Activated CD4-positive, alpha-beta T cell treated with anti-CD3 and anti-CD28 coated beads, Interleukin-2, Interleukin-6, amounts not matched to agents 100 ng/mL and 50 ng/mL, durations not matched to agents 16 hours and 8 hours (primary cell): ENCODE data around the gene GLB1L.
"Not testable (repeated sequence)": the region's sequence is repeated elsewhere in the genome, so short reads cannot be mapped to it uniquely, and the experiment has no call there.

Experiments used
- DNase-seq: peaks from one replicate; pipeline ENCODE4 v3.0.0-alpha.2; 2020

Gene GLB1L

DNA sequence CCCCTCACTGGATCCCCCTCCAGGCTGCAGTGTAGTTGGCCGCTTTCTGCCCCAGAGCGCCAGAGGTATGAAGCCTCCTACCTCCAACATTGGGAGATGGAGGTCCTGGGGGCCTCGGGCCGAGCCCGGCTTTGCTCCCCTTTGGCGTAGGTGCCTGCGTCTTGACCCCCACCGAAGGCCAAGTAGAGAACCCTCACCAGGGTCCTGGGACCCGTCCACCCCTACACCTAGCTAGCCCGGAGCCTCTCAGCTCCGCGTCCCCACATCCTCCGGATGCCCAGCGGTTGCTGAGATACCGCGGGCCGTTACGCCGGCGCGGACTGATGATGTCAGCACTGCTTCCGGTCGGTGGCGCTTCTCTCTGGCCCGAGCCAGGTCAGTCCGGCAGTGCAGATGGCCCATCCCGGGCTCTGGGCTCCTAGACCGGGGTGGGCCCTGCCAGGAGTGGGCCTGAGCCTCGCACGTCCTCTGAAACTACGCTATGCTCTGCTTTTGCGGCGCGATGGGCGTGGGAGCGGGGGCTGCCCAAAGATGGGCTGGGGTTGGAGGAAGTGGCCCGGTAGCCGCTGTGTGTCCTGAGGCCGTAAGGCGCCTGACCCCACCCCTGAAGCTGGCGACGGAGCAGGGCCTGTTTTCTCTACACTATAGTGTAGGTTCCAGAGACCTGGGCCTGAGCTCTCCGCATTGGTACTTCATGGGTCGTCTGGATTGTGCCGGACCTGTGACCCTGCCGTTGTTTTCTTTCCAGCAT lies at the start of gene GLB1L, which contains the start of gene STK16:
GLB1L (minus strand) TSS at position 297 of the 751 bp plus-strand sequence. CDS start 1,871 bp downstream, outside the sequence.
STK16 (plus strand) TSS at position 332 of the 751 bp plus-strand sequence. CDS start 521 bp downstream, outside the sequence.
- peak; percentile 94 for DNase-seq

DNA sequence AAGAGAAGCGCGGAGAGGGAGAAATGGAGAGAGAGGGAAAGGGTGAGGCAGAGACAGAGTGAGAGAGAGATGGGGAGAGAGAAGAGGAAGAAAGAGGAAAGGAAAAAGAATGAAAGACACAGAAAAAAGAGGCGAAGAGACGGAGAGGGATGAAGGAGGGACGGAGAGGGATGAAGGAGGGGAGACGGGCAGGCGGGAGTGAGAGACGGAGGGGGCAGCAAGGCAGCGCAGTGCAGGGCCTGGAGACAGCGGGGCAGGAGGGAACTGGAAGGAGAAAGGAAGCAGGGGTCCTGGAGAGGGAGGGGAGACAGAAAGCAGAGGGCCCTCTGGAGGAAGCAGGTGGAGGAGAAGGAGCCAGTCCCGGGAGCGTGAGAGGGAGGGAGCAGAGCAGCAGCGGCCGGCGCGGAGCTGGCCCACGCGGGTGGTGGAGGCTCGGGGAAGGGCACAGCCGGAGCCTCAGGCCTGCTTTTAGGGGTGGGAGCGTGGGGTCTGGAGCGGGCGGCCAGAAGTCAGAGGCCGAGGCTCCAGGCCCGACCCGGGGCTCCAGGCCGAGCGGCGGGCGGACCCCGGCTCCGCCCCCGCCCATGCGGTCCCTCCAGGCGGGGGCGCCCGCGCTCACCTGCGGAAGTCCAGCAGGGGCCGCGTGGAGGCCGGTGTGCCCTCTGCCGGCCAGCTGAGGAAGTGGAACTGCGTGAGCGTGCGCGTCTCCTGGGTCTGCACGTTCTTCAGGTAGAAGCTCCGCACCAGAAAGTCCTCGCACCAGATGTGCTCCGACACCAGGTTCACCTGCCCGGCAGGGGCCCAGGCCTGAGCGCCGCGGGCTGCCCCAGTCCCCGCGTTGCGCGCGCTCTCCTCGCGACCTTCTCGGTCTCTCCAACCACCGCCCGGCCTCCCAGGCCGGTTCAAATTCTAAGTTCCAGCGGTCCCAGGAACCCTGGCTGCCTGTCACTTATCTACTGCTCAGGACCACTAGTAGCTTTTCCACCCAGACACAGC lies 49.4 kb upstream of the GLB1L start:
- peak; percentile 93 for DNase-seq

DNA sequence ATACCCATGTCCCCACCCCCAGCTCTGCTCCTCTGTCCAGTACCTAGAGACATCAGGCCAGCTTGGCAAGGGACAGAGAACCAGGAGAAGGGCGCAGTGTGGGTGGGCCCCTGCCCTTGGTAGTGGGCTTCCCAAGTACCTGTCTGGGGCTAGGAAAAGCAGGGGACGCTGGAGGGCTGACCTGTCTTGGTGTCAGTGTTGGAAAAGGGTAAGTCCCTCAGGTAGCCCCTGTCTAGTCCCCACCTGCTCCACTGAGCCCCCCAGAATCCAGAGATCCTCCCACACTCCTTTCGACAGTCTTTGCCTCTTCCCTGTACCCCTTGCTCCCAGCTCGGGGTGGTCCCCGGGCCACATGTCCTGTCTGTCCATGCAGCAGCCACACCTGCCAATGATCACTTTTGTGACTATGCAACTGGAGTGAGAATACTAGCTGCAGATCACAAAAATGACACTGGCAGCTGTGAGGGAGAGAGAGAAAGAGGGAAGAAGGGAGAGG lies 48.5 kb upstream of the GLB1L start:
- DNase-seq: no peak

DNA sequence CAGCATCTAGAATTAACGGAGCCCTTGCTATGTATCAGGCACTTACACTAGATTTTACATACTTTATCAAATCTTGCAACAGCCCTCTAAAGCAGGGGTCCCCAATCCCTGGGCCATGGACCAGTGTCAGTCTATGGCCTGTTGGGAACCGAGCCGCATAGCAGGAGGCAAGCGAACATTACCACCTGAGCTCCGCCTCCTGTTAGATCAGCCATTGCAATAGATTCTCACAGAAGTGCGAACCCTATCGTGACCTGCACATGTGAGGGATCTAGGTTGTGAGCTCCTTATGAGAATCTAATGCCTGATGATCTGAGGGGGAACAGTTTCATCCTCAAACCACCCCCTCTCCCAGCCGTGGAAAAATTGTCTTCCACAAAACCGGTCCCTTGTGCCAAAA lies 47.4 kb upstream of the GLB1L start:
- DNase-seq: no peak

DNA sequence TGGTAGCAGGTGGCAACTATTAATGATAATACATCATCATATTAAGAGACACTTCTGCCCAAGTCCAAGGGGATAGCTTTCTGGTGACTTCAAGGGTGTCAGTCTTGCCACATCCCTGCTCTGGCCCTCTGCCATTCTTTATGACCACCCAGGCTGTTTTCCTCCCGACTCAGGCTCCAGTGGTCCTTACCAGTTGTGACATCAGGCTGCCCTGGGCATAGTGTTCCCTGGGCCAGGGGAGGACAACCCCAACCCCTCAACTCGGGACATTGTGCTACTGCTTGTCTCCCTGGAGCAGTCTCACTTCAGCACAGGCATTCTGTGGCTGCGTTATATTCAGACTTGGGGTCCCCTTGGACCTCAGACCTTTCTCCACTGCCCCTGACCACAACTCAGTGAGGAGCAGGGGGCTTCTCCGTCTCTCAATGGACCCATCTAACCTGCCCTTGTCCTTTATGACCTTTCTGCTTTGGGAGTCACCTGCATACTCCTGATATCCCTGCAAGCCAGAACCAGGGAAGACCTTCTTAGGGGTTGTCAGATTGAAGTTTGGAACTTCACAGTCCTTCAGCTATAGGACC lies 46.8 kb upstream of the GLB1L start:
- DNase-seq: no peak

DNA sequence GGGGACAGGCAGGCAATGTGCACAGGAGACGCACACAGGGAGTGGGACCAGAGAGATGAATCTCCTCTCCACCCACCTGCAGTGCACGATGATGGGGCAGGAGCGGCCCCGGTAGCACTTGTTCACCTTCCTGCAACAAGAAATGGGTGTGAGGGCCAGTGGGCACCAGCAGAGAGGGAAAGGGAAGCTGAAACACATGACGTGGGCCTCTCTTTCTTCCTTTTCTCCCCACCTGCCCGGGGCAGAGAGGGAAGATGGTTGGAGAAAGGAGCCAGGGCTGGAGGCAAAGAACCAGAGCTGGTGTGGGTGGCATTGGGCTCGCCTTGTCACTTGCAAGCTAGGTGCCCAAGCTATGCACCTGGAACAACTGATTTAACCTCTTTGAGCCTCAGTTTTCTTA lies 46.1 kb upstream of the GLB1L start:
- DNase-seq: no peak

DNA sequence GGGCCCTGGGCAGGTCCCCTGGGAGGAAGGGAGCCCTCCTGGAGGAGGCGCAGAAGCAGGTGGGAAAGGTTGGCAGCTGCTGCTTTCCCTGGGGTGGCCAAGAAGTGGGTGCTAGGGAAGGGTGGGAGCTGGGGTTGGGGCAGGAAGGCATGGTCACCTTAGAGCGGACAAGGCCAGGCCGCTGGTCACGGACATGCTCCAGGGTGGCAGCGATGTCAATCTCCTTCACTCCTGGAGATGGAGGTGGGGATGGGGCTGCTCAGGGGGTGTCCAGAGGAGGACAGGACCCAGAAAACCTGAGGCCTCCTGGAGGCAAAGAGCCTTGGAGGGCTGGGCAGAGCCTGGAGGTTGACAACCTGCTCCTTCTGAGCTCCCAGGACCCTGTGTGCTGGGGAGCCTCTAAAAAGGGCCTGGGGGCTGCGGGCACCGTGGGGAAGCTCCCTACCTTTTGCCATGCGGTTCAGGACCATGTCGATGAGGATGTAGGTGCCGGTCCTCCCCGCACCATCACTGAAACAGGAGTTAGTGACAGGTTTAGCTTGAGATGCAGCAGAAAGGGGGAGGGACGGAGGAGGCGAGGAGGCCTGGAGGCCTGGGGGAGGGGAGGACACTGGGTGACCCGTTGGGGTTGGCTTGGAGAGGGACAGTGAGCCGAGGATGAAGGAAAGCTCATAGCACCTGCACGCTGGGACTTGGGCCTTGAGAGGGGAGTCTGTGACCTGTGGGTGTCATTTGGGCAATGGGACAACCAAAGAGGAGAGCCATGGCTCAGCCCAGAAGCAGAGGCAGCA lies 45.3 kb upstream of the GLB1L start:
- DNase-seq: no peak

DNA sequence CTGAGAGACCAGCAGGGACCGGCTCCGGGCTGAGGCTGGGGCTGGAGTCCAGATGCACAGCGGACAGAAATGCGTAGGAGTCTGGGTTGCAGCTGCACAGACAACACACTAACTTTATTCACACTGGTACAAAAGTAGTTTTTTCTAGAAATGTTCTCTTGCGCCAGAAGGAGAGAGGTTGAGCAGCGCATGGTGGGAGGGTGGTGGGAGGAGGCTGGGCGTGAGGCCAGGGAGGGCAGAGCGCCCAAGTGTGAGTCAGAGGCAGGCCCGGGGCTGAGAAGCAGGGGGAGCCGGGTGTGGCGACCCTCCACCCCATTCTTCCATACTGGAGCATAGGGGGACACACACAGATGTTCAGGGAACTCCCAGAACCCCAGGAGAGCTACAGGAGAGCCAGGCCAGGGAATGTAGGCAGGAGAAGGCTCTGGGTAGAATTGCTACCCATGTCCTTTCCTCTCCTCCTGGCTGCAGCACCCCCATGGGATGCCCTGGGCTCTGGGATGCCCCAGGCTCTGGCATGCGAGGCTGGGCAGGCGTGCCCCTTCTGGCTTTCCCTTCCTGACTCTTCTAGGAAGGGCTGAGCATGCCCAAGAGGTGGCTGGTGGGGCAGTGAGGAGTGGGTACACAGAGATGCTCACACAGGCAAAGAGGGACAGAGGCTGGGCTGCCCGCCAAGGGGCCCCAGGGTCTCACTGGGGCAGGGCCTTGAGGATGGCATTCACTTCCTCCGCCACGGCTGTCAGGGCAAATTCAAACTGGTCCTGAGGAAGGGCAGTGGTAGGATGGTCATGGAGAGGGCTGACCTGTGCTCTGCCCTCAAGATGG lies 44.5 kb upstream of the GLB1L start:
- no peak for DNase-seq

DNA sequence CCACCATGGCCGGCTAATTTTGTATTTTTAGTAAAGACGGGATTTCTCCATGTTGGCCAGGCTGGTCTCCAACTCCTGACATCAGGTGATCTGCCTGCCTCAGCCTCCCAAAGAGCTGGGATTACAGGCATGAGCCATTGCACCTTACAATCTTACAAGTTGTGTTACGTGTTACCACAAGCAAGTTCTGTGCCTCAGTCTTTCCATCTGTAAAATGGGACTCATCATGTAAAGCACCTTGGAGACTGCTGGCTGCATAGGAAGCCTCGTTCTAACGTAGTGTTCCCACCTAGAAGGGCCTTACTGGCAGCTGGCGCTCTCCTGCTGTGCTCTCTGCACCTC lies 43.9 kb upstream of the GLB1L start:
- no peak for DNase-seq

DNA sequence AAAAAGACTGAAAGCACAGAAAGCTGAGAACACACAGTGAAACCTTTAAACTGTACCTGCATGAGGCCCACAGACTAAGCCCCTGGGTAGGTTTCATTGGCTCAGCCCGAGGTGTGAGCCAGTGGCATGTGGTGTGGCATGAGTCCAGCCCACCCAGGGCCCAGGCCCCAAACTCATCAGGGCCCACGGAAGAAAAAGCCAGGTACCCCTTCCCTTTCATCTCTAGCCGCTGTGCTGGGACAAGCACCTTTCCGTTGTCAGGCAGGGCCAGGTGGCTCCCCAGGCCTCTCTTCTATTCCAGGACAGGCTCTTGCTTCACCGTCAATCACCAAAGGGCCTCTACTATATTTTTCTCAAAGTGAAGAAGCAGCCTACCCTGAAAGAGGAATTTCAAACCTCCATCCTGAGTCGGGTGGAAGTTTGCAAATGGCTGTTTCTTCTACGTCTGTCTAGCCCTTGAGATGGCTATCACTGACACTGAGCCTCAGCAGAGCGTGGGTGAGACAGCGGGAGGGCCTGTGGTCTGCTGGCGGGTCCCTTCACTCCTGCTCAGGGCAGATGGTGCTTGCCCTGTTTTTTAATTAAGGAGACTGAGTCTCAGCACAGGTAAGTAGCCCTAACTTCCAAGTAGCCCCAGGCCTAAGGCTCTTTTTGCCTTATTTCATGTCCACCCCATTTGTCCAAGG lies 42.5 kb upstream of the GLB1L start:
- DNase-seq: no peak

DNA sequence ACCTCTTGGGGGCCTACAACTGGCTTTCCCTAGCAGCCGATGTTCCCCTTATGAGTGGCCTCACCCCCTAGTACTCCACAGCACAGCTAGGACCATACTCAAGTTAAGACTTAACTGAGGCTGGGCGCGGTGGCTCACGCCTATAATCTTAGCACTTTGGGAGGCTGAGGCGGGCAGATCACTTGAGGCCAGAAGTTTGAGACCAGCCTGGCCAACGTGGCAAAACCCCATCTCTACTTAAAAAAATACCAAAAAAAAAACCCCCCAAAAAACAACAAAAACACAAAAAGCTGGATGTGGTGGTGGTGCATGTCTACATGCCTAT lies 41.8 kb upstream of the GLB1L start:
- DNase-seq: not testable (repeated sequence)

DNA sequence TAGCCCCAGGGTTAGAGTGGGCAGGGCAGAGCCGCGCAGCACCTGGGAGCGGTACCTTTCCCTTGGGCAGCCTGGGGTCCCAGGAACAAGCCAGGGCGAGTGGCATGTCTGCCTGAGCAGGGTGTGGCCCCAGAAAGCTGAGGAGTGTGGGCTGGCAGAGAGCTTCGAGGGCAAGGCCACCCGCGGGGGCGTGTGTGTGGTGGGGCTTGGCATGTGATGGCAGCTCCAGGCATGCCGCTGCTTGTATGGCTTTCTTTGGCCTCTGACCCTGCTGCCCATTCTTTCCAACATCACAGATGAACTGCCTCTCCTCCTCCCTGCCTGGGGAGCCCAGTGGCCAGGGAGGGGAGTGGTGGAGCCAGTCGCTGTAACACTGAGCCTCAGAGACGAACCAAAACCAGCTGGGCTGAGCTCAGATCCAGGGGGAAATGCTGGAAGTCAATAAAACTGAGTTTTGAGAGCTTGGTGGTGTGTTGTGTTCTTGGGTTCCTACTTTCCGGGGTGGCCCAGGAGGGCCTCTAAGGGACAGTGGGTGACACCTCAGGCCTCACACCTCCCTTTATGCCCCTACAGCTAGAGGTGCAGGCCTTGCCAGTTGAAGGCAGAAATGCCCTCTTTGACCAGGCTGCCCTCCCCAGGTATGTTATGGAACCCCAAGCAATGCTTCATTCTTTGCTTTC lies 41.3 kb upstream of the GLB1L start:
- no peak for DNase-seq

DNA sequence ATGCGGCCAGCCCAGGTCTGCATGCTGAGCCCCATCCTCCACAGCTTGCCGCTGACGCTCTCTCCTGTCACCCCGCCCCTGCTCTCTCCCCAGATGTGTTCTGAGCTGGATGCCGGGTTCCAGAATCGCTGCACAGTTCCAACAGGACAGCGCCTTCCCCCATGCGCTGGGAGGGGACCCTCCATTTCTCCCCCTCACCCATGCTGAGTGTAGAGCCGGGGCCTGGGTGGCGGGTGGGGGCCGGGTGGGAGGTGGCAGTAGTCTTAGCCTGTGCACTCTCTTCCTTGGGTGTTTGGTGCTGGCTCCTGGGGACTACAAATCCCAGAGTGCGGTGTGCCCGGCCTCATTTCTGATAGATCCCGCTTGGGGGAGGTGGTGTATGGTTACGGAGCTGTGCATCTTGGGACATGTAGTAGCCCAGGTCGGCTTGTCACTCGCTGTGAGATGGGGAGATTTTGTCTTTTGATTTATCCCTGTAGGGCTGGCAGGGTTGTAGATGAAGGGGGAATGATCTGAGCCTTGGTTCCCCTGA lies 40.7 kb upstream of the GLB1L start:
- DNase-seq: no peak

DNA sequence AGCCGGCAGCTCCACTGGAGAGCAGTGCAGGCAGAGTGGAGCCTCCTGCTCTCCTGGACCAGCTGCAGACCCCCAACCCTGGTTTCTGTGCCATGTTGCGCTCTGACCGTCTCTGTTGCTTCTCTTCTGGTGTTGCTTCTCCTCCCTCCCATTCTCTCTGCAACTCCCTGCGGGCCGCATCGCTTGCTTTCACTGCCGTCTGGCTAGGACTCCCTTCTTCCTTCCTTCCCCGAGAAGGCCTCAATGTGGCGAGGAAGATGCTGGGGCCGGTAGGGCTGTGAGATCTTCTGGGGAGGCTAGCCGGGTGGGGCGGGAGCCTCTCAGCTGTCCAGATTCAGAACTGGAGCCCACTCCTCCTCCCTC lies 40.1 kb upstream of the GLB1L start:
- DNase-seq: no peak

DNA sequence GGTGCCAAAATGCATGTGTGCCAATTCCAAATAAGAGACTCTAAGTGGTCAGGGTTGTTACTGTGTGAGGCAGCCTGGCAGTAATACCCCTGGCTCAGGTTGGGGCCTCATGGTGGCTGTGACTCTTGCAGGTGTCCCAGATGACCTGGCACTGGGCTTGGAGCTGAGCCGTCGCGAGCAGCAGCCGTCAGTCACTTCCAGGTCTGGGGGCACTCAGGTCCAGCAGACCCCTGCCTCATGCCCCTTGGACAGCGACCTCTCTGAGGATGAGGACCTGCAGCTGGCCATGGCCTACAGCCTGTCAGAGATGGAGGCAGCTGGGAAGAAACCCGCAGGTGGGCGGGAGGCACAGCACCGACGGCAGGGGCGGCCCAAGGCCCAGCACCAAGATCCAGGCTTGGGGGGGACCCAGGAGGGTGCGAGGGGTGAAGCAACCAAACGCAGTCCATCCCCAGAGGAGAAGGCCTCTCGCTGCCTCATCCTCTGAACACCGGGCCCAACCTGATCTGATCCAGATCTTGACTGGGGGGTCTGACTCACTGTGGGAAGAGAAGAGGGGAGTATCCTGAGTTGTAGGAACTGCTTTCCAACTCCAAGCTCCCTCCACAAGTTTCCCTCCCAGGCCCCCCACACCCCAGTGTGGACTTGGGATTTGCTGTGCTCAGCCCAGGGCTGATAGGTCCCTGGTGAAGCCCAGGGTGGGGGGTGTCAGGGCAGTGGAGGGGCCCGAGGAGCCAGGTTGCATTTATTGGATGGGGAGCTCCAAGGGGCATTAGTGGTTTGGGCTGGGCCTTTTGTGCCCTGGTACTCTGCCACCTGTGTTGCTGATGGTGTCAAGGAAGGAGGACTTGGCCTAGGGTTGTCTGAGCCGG lies 39.5 kb upstream of the GLB1L start:
- no peak for DNase-seq

DNA sequence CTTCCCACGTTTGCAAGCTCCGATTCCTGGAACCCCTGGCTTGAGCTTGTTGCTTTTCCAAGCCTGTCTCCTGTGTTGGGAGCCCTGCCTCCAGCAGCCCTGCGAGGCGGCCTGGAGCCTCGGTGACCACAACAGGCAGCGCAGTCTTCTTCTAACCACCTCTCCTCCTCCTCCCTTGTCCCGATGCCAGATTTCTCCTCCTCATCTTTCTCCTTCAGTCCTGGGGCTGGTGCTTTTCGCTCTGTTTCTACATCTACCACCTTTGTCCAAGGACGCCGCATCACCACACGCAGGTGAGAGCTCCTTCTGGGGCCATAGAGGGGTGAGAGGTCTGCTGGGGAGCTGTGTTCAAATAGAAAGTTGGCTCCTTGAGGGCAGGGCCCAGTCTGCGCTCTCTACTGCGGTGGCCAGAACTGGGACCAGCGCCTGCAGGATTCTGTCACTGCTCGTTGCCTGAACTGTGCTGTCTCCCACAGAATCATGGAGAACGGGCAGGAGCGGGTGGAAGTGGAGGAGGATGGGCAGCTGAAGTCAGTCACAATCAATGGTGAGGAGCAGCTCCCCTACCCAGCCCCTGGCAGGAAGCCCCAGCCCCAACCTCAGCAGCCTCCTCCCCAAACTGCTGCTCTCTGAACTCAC lies 37.8 kb upstream of the GLB1L start:
- DNase-seq: no peak

DNA sequence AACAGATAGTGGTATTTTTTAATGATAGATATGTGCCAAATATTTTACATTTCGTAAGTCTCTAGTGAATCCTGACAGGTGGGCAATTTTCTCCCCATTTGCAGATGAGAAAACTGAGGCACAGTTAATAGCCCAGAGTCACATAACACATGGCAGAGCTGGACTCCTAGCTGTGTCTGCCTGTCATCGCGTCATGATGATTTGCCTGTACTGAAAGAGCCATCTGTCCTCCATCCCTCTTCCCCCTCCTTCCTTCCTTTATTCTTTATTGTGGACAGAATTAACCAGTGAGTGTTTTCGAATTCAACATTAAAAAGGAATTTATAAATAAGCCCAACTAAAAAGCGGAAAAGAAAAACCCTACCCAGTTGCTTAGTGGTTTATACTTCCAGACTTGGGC lies 37.1 kb upstream of the GLB1L start:
- DNase-seq: no peak

DNA sequence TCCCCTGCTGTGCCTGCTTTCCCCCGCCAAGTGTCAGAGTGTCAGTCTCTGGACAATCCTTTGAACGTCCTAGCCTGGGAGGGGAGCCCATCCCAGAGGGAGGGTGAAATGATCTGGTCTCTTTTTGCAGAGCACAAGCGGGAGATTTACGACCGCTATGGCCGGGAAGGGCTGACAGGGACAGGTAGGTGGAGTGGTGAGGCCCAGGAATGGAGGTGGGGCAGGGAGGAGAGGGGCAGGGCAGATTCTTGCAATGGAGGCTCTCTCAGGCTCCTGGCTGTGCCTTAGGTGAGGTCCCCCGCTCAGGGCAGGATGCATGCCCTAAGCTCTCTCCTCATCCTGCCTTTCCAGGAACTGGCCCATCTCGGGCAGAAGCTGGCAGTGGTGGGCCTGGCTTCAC lies 36.3 kb upstream of the GLB1L start:
- DNase-seq: no peak

DNA sequence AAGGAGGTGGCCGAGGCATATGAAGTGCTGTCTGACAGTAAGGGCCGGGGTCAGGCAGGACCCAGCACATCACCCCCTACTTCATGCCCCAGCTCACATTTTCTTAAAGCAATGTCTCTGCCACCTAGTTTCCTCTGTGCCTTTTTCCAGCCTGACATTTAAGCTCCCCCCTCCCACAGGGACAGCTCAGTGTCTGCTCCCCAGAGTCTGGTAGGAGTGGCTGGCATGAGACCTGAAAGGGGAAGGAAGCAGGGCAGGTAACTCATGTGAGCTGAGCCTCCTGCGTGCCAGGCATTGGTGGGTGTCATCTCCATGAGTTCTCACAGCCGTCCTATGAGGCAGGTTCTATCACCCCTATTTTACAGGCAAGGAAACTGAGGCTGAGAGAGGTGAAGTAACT lies 35.4 kb upstream of the GLB1L start:
- DNase-seq: no peak
